H1 (cell line): ENCODE data around the gene TTC28. TPM values are rescaled to one million over a fixed set of nuclear protein-coding genes. Genes with fewer than 3 reads are reported as not detected.

Source experiments
- CHD7 ChIP-seq: fragments of 300-600 bp; sonication (generic); IDR thresholded peaks from 2 replicates; pipeline ENCODE4 v1.7.1; 2012; ENCODE audit warnings: low read length, moderate library complexity, mild to moderate bottlenecking, inconsistent platforms; ENCODE audit not compliant: insufficient replicate concordance
- EZH2 ChIP-seq: fragments of 200-600 bp; sonication (generic); IDR thresholded peaks from 2 replicates; pipeline ENCODE4 v1.7.1; 2012; ENCODE audit warnings: low read depth, mild to moderate bottlenecking, moderate library complexity, low read length, inconsistent platforms; ENCODE audit not compliant: severe bottlenecking
- GABPA ChIP-seq: IDR thresholded peaks from 2 replicates; pipeline ENCODE4 v1.6.1; 2011; ENCODE audit warnings: mild to moderate bottlenecking, low read length, moderate library complexity, borderline replicate concordance; ENCODE audit not compliant: insufficient read depth
- POLR2A ChIP-seq, 2 experiments: IDR thresholded peaks; 1 replicate in 1 of 2; 2 replicates in 1 of 2; pipeline ENCODE4 v1.6.1; 2011; ENCODE audit warnings: low read depth in 2 of 2, low read length in 2 of 2, mild to moderate bottlenecking in 2 of 2; ENCODE audit errors: control extremely low read depth in 1 of 2
- RAD21 ChIP-seq, 2 experiments: IDR thresholded peaks in 1 of 2; conservative IDR thresholded peaks in 1 of 2; 2 replicates each; pipeline ENCODE4 v1.6.1; 2011; ENCODE audit warnings: low read depth in 2 of 2, low read length in 2 of 2, improper control_type of control experiment in 1 of 2, inconsistent platforms in 1 of 2, mild to moderate bottlenecking in 1 of 2, moderate library complexity in 1 of 2
- RXRA ChIP-seq: IDR thresholded peaks from 2 replicates; pipeline ENCODE4 v1.6.1; 2011; ENCODE audit warnings: low read depth, mild to moderate bottlenecking, low read length, moderate library complexity; ENCODE audit not compliant: insufficient read depth
- TAF7 ChIP-seq: optimal IDR thresholded peaks from 2 replicates; pipeline ENCODE3; 2011; ENCODE audit warnings: low read depth, mild to moderate bottlenecking, inconsistent platforms, low read length, moderate library complexity, borderline replicate concordance
- polyA plus RNA-seq, 7 experiments: library from polyadenylated mRNA; depleted of rRNA in 3 of 7; stranded (reverse) in 5 of 7; unstranded in 2 of 7; fragments of >200 nt in 5 of 7; fragments of 200-250 nt in 2 of 7; gene quantifications; 1 replicate in 5 of 7; 2 replicates in 1 of 7; 4 replicates in 1 of 7; pipeline versions ENCODE4 v1.2.1 to v1.2.3, GENCODE V29; 2011 to 2013; ENCODE audit warnings: missing spikeins in 2 of 7, mixed read lengths in 2 of 7
- total RNA-seq: library from RNA; stranded (reverse); fragmentation: NEBNext Ultra II Directional; extraction: Animal tissue kit (Norgen Biotek cat#: 25700); gene quantifications from 2 replicates; pipeline ENCODE4 v1.2.1, GENCODE V29; 2021

Gene TTC28
- total and polyA plus RNA-seq, 2 of the 8 experiments (the other 6 are each of a cell fraction or from before 2014, with no cell fraction given) = 2.6 to 12.6 TPM

- TF ChIP-seq RXRA (no peak), CHD7 (no peak), RAD21 (IDR thresholded peaks at IDR 0.05 in 1 of 2, conservative IDR thresholded peaks at IDR 0.05 in 1 of 2; ENCODE audit: low read depth in 2 of 2, low read length in 2 of 2) (no peak), EZH2 (no peak), GABPA (no peak), TAF7 (no peak), POLR2A (IDR thresholded peaks at IDR 0.05; ENCODE audit: control extremely low read depth in 1 of 2, low read depth in 2 of 2, low read length in 2 of 2) (no peak)
These were observed 249.1 kb downstream of the TTC28 start (continued) for GRCh38 chr22:28430466-28431025.
